T-helper 17 cell (primary cell): Measurements from ENCODE around the gene PGRMC1. TPM values are rescaled to one million over a fixed set of nuclear protein-coding genes. Genes with fewer than 3 reads are reported as not detected.
"Not testable (repeated sequence)": the region's sequence is repeated elsewhere in the genome, so short reads cannot be mapped to it uniquely, and the experiment has no call there.

Experiments used
- ATAC-seq: fragments of 150-1000 bp; cut with Tn5 transposase; 2 replicates; pipeline ENCODE4 v1.10.0; 2021; ENCODE audit warnings: mild to moderate bottlenecking, moderate library complexity
- DNase-seq, 3 donors: peaks; one replicate each; pipeline versions ENCODE4 v3.0.0 to v3.0.0-alpha.2; 2020 to 2021
- H3K9me3 ChIP-seq: one replicate; pipeline ENCODE4 v1.7.0; 2013; ENCODE audit warnings: low read length, mild to moderate bottlenecking; ENCODE audit not compliant: control insufficient read depth, poor library complexity, severe bottlenecking
- H3K27ac Mint-ChIP-seq: one replicate; pipeline ENCODE4 v1.8.0; 2022; ENCODE audit warnings: mild to moderate bottlenecking, moderate library complexity, mixed read lengths
- H3K27me3 Mint-ChIP-seq: one replicate; pipeline ENCODE4 v1.8.0; 2022; ENCODE audit warnings: mixed read lengths
- H3K36me3 Mint-ChIP-seq: one replicate; pipeline ENCODE4 v1.8.0; 2022; ENCODE audit warnings: low read depth, mixed read lengths
- H3K4me1 Mint-ChIP-seq: one replicate; pipeline ENCODE4 v1.8.0; 2022; ENCODE audit warnings: mild to moderate bottlenecking, mixed read lengths
- H3K4me3 Mint-ChIP-seq: one replicate; pipeline ENCODE4 v1.8.0; 2022; ENCODE audit warnings: mild to moderate bottlenecking, moderate library complexity, mixed read lengths
- total RNA-seq, 4 donors: library from RNA in 2 of 4; stranded (reverse) in 2 of 4; gene quantifications; one replicate each; pipeline ENCODE4 v1.2.3 and lab custom pipeline; 2022 to 2026

PGRMC1 gene
- total RNA-seq, 2 donors from 2014 or later, result 10.6 to 67.5 TPM

- no peak for DNase-seq
- H3K9me3 ChIP-seq, result no peaks in the 10 kb centered on the region
- Mint-ChIP-seq H3K27me3 (no peaks in the 10 kb centered on the region), H3K4me3 (no peak overlapping the region), H3K4me1 (peaks cover 27% of the 10 kb centered on the region), H3K27ac (no peak overlapping the region), H3K36me3 (peaks cover 10% of the 10 kb centered on the region)
- ATAC-seq, result no peak
Observed at GRCh38 chrX:119240356-119240755, 4.3 kb downstream of the PGRMC1 start.

- H3K27ac Mint-ChIP-seq, result no peak overlapping the region
- ATAC-seq, result no peak
- H3K36me3 Mint-ChIP-seq, result peaks cover 4% of the 10 kb centered on the region
- DNase-seq, result no peak
- no peaks in the 10 kb centered on the region for H3K27me3 Mint-ChIP-seq
- peaks cover 3% of the 10 kb centered on the region for H3K4me1 Mint-ChIP-seq
- no peak overlapping the region for H3K4me3 Mint-ChIP-seq
- no peaks in the 10 kb centered on the region for H3K9me3 ChIP-seq
Observed at GRCh38 chrX:119247702-119248101, 11.6 kb downstream of the PGRMC1 start.

- ATAC-seq (no peak), DNase-seq (no peak)
- no peaks in the 10 kb centered on the region for H3K9me3 ChIP-seq
- H3K27ac Mint-ChIP-seq, result no peak overlapping the region
- peaks cover 5% of the 10 kb centered on the region for H3K27me3 Mint-ChIP-seq
- H3K4me3 Mint-ChIP-seq, result no peak overlapping the region
- H3K4me1 Mint-ChIP-seq, result no peaks in the 10 kb centered on the region
- peaks cover 6% of the 10 kb centered on the region for H3K36me3 Mint-ChIP-seq
Observed at GRCh38 chrX:119249891-119250290, 13.8 kb downstream of the PGRMC1 start.

DNA sequence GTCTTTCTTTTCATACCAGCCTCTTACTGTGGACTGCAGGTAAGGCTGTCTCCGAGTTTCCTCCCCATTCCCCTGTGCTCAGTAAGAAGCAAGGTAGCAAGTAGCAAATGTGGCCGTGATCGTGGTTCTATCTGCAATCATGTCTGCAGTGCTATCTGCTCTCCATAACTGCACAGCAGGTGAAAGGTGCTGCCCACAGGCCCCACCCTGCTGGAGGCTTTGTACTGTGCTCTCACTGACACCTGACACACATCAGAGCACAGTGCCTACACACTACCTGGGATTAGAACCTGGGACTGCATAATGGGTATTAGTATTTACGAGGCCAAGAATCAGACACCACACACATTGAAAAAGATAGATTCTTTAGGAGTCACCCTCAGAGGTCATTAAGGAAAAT lies 15.3 kb downstream of the PGRMC1 start:
- no peaks in the 10 kb centered on the region for H3K9me3 ChIP-seq
- Mint-ChIP-seq H3K4me1 (no peaks in the 10 kb centered on the region), H3K36me3 (peaks cover 6% of the 10 kb centered on the region), H3K4me3 (no peak overlapping the region), H3K27ac (no peak overlapping the region), H3K27me3 (peaks cover 6% of the 10 kb centered on the region)
- DNase-seq, result no peak
- ATAC-seq, result no peak

DNA sequence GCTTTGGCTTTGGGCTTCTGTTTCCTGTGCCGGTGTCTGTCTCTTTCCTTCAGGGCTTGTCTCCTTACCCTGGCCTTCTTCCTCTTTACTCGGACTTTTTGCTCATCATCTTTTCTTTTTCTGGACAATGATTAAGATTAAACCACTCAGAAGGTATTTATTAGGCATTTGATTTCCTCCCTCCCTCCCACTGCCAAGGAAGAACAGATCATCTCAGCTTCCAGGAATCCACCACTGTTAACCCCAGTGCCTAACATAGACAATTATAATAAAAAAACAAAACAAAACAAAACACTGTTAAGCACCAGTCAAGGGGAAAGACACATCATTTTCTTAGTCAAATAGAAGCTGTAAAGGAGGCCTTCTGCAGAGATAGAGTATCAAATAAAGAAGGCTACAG lies 16.6 kb downstream of the PGRMC1 start:
- H3K27ac Mint-ChIP-seq, result no peak overlapping the region
- H3K4me3 Mint-ChIP-seq, result no peak overlapping the region
- H3K4me1 Mint-ChIP-seq, result no peaks in the 10 kb centered on the region
- no peak for DNase-seq
- ATAC-seq, result no peak
- H3K9me3 ChIP-seq, result no peaks in the 10 kb centered on the region
- peaks cover 6% of the 10 kb centered on the region for H3K36me3 Mint-ChIP-seq
- peaks cover 6% of the 10 kb centered on the region for H3K27me3 Mint-ChIP-seq

GRCh38 chrX:119266364-119266995 lies 30.4 kb downstream of the PGRMC1 start:
- Mint-ChIP-seq H3K27me3 (no peaks in the 10 kb centered on the region), H3K27ac (no peak overlapping the region), H3K4me1 (no peaks in the 10 kb centered on the region), H3K4me3 (no peak overlapping the region), H3K36me3 (no peaks in the 10 kb centered on the region)
- DNase-seq (no peak), ATAC-seq (no peak)
- no peaks in the 10 kb centered on the region for H3K9me3 ChIP-seq

DNA sequence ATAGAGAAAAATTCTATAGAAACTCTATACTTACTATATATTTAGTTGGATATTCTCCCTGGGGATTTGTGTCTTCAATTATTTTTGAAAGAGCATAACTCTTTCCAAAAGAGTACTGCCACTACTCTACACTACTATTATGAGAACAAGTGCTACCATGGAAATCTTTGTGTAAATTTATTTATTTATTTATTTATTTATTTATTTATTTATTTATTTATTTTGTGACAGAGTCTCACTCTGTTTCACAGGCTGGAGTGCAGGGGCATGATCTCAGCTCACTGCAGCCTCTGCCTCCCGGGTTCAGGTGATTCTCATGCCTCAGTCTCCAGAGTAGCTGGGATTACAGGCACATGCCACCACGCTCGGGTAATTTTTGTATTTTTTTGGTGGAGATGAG lies 31.0 kb downstream of the PGRMC1 start:
- H3K27ac Mint-ChIP-seq, H3K4me3 Mint-ChIP-seq, H3K9me3 ChIP-seq, ATAC-seq, DNase-seq, H3K27me3 Mint-ChIP-seq, H3K36me3 Mint-ChIP-seq, H3K4me1 Mint-ChIP-seq: not testable (repeated sequence)

DNA sequence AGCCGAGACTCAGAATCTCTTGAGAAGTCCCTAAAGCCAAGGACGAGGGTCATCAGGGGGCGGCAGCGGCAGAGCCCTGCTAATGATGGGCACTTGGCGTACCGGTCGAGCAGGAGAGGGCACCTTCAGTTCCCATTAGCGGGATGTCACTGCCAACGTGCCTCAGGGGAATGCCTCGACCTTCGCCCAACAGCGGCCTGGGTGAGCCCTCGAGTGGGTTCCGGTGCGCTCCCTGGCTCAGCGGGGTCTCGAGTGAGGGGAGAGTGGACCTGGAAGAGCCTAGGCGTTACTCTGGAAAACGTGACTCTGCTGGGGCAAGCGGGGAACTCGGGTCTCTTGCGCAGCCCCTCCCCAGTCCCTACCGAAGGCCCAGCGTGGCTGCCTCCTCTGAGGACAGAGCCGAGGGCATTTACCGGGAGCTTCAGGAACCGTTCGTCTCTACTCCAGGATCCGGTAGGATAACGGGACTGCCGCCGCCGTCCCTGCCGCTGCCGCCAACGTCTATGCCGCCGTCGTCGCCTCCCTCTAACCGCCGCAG lies 36.9 kb downstream of the PGRMC1 start:
- ATAC-seq, result no peak
- H3K9me3 ChIP-seq, result no peaks in the 10 kb centered on the region
- Mint-ChIP-seq H3K36me3 (no peaks in the 10 kb centered on the region), H3K4me3 (no peak overlapping the region), H3K27me3 (no peaks in the 10 kb centered on the region), H3K27ac (no peak overlapping the region), H3K4me1 (peaks cover 6% of the 10 kb centered on the region)
- no peak for DNase-seq

GRCh38 chrX:119273420-119274192 lies 37.5 kb downstream of the PGRMC1 start:
- H3K9me3 ChIP-seq, result no peaks in the 10 kb centered on the region
- Mint-ChIP-seq H3K27ac (no peak overlapping the region), H3K4me1 (peaks cover 6% of the 10 kb centered on the region), H3K4me3 (peak overlapping the region; percentile 85), H3K27me3 (no peaks in the 10 kb centered on the region), H3K36me3 (no peaks in the 10 kb centered on the region)
- peak; percentile 27 to 37 (median 29) for DNase-seq
- ATAC-seq, result peak; percentile 97

DNA sequence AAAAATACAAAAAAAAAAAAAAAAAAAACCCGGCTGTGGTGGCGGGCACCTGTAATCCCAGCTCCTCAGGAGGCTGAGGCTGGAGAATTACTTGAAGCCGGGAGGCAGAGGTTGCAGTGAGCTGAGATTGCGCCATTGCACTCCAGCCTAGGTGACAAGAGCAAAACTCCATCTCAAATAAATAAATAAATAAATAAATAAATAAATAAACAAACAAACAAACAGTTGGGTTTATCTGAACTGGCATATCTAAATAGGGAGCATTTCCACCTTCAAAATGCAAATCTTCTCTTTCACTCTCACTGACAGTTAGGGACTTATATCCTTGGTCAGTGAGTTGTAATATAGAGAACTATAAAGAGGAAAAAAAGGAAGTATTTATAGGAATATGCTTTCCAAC lies 46.3 kb downstream of the PGRMC1 start:
- peaks cover 16% of the 10 kb centered on the region for H3K27me3 Mint-ChIP-seq
- not testable (repeated sequence) for H3K36me3 Mint-ChIP-seq, ATAC-seq, DNase-seq, H3K9me3 ChIP-seq, H3K4me3 Mint-ChIP-seq, H3K27ac Mint-ChIP-seq, H3K4me1 Mint-ChIP-seq

DNA sequence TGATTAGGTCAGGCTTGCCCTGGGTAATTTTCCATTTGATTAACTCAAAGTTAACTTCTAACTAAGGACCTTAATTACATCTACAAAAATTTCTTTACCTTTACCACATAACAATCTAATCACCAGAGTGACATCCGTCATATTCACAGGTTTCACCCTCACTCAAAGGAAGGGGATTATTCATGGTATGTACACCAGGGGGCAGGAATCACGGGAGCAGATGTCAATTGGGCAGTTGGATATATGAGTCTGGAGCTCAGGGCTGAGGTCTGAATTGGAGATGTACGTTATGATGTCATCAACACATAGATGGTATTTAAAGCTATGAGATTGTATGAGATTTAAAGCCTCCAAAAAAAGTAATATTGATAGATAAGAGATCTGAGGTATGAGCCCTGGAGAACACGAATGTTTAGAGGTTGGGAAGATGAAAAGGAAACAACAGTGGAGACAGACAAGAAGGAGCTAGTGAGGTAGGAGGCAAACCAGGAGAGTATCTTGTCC lies 52.9 kb downstream of the PGRMC1 start:
- no peaks in the 10 kb centered on the region for H3K36me3 Mint-ChIP-seq
- no peak overlapping the region for H3K4me3 Mint-ChIP-seq
- peaks cover 11% of the 10 kb centered on the region for H3K27me3 Mint-ChIP-seq
- H3K4me1 Mint-ChIP-seq, result no peaks in the 10 kb centered on the region
- no peaks in the 10 kb centered on the region for H3K9me3 ChIP-seq
- no peak overlapping the region for H3K27ac Mint-ChIP-seq
- DNase-seq (no peak), ATAC-seq (no peak)

DNA sequence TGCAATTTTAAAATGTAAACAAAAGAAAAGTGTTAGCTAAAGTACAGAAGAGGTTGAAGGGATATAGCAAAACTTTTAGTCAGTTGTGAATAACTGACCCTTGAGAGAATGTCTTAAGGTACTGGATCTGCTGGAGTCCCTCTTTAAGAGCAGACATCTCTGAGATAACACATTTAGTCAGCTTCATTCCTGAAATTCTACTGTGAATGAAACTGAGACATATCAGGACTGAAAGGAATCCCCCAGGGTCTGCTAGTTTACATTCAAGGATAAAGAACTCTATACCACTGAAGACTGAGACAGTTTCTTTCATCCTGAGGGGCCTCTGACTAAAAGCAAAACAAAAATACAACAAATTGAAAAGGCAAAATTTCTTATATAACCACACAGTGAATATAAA lies 54.4 kb downstream of the PGRMC1 start:
- no peak for DNase-seq
- no peak overlapping the region for H3K4me3 Mint-ChIP-seq
- no peak for ATAC-seq
- H3K36me3 Mint-ChIP-seq, result no peaks in the 10 kb centered on the region
- H3K4me1 Mint-ChIP-seq, result no peaks in the 10 kb centered on the region
- peaks cover 6% of the 10 kb centered on the region for H3K27me3 Mint-ChIP-seq
- H3K27ac Mint-ChIP-seq, result no peak overlapping the region
- H3K9me3 ChIP-seq, result no peaks in the 10 kb centered on the region

- not testable (repeated sequence) for H3K36me3 Mint-ChIP-seq, DNase-seq, H3K4me3 Mint-ChIP-seq, H3K4me1 Mint-ChIP-seq, H3K9me3 ChIP-seq, ATAC-seq, H3K27me3 Mint-ChIP-seq, H3K27ac Mint-ChIP-seq
Observed at GRCh38 chrX:119291246-119291645, 55.2 kb downstream of the PGRMC1 start.
